ENCODE data around the gene ANKRD13B. TPM values are rescaled to one million over a fixed set of nuclear protein-coding genes. Genes with fewer than 3 reads are reported as not detected.

Gene ANKRD13B
- total and polyA plus RNA-seq, 2 of the 13 experiments (the other 11 are each of a cell fraction or from before 2014, with no cell fraction given) = 1.7 to 1.8 TPM

- TF ChIP-seq, protein P1, sequence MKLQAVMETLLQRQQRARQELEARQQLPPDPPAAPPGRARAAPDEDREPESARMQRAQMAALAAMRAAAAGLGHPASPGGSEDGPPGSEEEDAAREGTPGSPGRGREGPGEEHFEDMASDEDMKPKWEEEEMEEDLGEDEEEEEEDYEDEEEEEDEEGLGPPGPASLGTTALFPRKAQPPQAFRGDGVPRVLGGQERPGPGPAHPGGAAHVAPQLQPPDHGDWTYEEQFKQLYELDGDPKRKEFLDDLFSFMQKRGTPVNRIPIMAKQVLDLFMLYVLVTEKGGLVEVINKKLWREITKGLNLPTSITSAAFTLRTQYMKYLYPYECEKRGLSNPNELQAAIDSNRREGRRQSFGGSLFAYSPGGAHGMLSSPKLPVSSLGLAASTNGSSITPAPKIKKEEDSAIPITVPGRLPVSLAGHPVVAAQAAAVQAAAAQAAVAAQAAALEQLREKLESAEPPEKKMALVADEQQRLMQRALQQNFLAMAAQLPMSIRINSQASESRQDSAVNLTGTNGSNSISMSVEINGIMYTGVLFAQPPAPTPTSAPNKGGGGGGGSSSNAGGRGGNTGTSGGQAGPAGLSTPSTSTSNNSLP (IDR thresholded peaks at IDR 0.05; ENCODE audit: low read depth, low read length) = peak; percentile 97
- TF ChIP-seq, protein P2, sequence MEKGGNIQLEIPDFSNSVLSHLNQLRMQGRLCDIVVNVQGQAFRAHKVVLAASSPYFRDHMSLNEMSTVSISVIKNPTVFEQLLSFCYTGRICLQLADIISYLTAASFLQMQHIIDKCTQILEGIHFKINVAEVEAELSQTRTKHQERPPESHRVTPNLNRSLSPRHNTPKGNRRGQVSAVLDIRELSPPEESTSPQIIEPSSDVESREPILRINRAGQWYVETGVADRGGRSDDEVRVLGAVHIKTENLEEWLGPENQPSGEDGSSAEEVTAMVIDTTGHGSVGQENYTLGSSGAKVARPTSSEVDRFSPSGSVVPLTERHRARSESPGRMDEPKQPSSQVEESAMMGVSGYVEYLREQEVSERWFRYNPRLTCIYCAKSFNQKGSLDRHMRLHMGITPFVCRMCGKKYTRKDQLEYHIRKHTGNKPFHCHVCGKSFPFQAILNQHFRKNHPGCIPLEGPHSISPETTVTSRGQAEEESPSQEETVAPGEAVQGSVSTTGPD (CRISPR knock-in tag; IDR thresholded peaks at IDR 0.05) = peak; percentile 94; the same call in 1 of the 2 replicates
- no peak for TF ChIP-seq SOX6 (IDR thresholded peaks at IDR 0.05)
- peak; percentile 80 for TF ChIP-seq SOX6 (CRISPR knock-in tag; IDR thresholded peaks at IDR 0.05)
- peak; percentile 49; the same call in 1 of the 2 replicates for TF ChIP-seq SMAD3 (CRISPR knock-in tag; IDR thresholded peaks at IDR 0.05)
- TF ChIP-seq PRMT3 (CRISPR knock-in tag; IDR thresholded peaks at IDR 0.05; ENCODE audit: borderline replicate concordance, low read depth) = no peak
- no peak for TF ChIP-seq ZNF382 (CRISPR knock-in tag; IDR thresholded peaks at IDR 0.05; ENCODE audit: borderline replicate concordance)
- TF ChIP-seq, protein P3, sequence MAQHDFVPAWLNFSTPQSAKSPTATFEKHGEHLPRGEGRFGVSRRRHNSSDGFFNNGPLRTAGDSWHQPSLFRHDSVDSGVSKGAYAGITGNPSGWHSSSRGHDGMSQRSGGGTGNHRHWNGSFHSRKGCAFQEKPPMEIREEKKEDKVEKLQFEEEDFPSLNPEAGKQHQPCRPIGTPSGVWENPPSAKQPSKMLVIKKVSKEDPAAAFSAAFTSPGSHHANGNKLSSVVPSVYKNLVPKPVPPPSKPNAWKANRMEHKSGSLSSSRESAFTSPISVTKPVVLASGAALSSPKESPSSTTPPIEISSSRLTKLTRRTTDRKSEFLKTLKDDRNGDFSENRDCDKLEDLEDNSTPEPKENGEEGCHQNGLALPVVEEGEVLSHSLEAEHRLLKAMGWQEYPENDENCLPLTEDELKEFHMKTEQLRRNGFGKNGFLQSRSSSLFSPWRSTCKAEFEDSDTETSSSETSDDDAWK (CRISPR knock-in tag; IDR thresholded peaks at IDR 0.05) = no peak
- TF ChIP-seq, protein P4, sequence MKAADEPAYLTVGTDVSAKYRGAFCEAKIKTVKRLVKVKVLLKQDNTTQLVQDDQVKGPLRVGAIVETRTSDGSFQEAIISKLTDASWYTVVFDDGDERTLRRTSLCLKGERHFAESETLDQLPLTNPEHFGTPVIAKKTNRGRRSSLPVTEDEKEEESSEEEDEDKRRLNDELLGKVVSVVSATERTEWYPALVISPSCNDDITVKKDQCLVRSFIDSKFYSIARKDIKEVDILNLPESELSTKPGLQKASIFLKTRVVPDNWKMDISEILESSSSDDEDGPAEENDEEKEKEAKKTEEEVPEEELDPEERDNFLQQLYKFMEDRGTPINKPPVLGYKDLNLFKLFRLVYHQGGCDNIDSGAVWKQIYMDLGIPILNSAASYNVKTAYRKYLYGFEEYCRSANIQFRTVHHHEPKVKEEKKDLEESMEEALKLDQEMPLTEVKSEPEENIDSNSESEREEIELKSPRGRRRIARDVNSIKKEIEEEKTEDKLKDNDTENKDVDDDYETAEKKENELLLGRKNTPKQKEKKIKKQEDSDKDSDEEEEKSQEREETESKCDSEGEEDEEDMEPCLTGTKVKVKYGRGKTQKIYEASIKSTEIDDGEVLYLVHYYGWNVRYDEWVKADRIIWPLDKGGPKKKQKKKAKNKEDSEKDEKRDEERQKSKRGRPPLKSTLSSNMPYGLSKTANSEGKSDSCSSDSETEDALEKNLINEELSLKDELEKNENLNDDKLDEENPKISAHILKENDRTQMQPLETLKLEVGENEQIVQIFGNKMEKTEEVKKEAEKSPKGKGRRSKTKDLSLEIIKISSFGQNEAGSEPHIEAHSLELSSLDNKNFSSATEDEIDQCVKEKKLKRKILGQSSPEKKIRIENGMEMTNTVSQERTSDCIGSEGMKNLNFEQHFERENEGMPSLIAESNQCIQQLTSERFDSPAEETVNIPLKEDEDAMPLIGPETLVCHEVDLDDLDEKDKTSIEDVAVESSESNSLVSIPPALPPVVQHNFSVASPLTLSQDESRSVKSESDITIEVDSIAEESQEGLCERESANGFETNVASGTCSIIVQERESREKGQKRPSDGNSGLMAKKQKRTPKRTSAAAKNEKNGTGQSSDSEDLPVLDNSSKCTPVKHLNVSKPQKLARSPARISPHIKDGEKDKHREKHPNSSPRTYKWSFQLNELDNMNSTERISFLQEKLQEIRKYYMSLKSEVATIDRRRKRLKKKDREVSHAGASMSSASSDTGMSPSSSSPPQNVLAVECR (CRISPR knock-in tag; IDR thresholded peaks at IDR 0.05; ENCODE audit: borderline replicate concordance) = peak; percentile 48; the same call in 1 of the 2 replicates
- TF ChIP-seq KAT8 (CRISPR knock-in tag; IDR thresholded peaks at IDR 0.05) = peak; percentile 38; the same call in 1 of the 2 replicates
- TF ChIP-seq ZNF318 (CRISPR knock-in tag; IDR thresholded peaks at IDR 0.05) = no peak
- TF ChIP-seq CEBPB (IDR thresholded peaks at IDR 0.05; ENCODE audit: borderline replicate concordance, low read depth, low read length) = peak; percentile 94
Measured at GRCh38 chr17:29555840-29556239, 37.1 kb upstream of the ANKRD13B start (continued).

All from HepG2 (cell line).